IPS-20b (cell line): ENCODE data around the gene RPTOR.

Experiments
- H3K27ac ChIP-seq: one replicate; pipeline ENCODE4 v1.5.1; 2013; ENCODE audit warnings: low read length
- H3K27me3 ChIP-seq: 2 replicates; pipeline ENCODE4 v1.6.1; 2013; ENCODE audit warnings: mild to moderate bottlenecking, low read length, inconsistent platforms; ENCODE audit not compliant: insufficient read depth
- H3K36me3 ChIP-seq: 2 replicates; pipeline ENCODE4 v1.6.1; 2013; ENCODE audit warnings: low read depth, mild to moderate bottlenecking, inconsistent platforms, low read length, moderate library complexity; ENCODE audit not compliant: insufficient read depth
- H3K4me1 ChIP-seq: 2 replicates; pipeline ENCODE4 v1.6.1; 2013; ENCODE audit warnings: mild to moderate bottlenecking, control low read depth, inconsistent platforms, low read length, moderate library complexity; ENCODE audit not compliant: insufficient read depth
- H3K4me3 ChIP-seq: 2 replicates; pipeline ENCODE4 v1.5.1; 2013; ENCODE audit warnings: mild to moderate bottlenecking, low read length, inconsistent platforms
- H3K9ac ChIP-seq: 2 replicates; pipeline ENCODE4 v1.6.1; 2013; ENCODE audit warnings: low read depth, mild to moderate bottlenecking, inconsistent platforms, low read length, moderate library complexity
- H3K9me3 ChIP-seq: 2 replicates; pipeline ENCODE4 v1.6.1; 2013; ENCODE audit warnings: mild to moderate bottlenecking, low read depth, low read length, inconsistent platforms; ENCODE audit not compliant: insufficient read depth

Gene RPTOR

DNA sequence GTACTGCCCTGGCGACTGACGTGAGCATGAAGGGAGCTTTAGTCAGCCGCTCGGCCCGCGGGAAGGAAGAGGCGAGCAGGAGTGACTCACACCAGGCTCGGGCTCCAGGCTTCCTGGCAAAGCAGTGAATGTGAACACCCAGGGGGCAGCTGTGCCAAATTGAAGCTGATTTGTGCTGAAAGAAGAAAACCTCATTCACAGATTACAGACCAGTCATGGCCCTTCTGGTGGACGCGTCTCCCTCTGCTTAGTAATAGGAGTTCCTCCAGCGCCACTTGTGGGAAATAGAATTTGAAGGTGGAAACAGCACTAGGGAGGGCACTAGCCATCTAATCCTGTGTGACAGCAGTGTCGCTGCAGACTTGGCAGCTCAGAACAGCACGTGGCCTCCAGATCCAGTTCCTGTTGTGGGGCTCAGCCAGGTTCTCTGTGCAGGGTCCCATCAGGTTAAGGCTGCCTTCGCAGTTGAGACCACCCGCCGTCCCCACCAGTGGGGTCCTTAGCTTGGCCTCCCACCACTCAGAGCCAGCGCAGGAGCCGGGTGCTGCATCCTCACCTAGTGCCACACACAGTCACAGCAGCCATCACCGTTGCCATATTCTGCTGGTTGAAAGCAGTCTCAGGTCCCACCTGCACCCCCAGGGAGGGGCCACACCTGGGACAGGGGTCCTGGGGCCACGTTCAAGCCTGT lies 282.5 kb downstream of the RPTOR start:
- no peaks in the 10 kb centered on the region for H3K9me3 ChIP-seq
- peak overlapping the region; percentile 41; the same call in 1 of the 2 replicates for H3K4me3 ChIP-seq
- H3K27me3 ChIP-seq, result peaks cover 5% of the 10 kb centered on the region; the same call in 1 of the 2 replicates
- H3K9ac ChIP-seq, result no peak overlapping the region
- H3K36me3 ChIP-seq, result 0 out of 2 replicates have a peak, but pooled peaks cover 7% of the 10 kb centered on the region
- peaks cover 22% of the 10 kb centered on the region for H3K4me1 ChIP-seq
- no peak overlapping the region for H3K27ac ChIP-seq

DNA sequence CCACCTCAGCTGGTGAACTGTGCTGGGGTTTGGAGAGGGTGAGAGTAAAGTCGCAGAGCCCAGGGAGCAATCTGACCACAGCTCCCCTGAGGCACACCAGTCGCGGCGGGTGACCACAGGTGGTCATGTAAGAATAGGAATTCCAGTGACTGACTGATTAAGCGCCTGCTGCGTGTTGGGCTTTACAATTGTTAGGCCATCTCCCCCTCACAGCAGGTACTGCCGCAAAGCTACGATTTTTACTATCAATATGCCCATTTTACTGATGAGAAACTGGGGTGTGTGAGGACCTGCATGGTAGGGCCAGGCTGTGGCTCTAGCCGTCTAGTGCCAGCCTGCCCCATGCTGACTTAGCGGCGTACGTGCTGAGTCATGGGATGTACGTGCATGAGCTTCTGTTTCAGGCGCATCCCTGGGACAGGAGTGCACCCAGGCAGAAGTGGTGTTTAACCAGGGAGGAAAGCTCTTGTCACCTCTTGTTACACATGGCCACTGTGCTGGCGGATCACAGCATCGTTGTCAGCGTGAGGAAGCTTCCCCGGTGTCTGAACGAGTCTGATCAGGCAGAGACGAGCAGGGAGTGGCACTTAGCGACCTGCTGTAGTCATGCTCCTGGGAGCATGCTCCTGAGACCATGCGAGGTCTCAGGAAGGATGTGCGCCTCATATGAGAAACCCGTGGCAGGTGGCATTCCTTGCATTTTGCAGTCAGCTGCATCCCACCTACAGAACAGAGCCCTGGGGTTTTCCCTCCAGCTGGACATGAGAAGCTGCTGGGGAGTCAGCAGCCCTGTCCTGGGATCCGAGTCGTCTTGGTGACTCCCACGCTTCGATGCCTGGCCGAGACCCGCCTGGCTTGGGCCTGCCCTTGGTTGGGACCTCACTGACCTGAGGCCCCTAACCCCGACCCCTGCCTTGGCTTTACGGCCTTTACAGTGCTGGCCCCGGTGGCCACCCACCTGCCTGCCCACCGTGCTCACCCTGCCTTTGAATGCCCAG lies 283.3 kb downstream of the RPTOR start:
- Histone ChIP-seq H3K4me3 (peak overlapping the region; percentile 41), H3K27ac (no peak overlapping the region), H3K27me3 (peaks cover 5% of the 10 kb centered on the region; the same call in 1 of the 2 replicates), H3K4me1 (peaks cover 28% of the 10 kb centered on the region), H3K36me3 (no peaks in the 10 kb centered on the region), H3K9me3 (no peaks in the 10 kb centered on the region), H3K9ac (no peak overlapping the region)

DNA sequence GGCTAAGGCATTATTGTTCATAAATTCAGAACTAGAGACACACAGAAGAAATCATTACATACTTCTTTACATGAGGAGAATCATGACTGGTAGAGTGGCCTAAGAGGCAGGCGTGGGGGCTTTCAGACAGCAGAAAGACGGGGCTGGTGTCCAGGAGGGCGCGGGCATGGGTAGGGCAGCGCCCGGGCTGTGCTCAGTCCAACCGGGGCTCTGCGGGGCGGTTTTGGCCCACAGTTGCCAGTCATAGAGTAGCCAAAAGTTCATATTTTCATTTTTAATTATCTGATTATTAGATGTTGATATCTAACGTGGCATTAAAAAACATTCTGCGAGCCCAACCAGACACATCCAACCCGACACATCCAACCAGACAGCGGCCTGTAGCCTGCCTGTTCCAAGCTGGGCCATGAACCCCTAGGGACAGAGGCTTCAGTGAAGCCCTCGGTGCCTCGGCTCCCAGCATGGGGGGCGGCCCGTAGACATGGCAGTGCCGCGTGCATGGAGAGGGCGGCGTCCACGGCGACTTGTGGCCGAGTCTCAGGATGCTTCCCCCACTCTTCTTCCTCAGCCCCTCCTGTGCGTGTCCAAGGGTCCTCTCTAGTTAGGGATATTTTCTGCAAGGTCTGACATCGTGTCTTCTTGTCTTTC lies 284.7 kb downstream of the RPTOR start:
- no peak overlapping the region for H3K27ac ChIP-seq
- peaks cover 5% of the 10 kb centered on the region; the same call in 1 of the 2 replicates for H3K27me3 ChIP-seq
- no peak overlapping the region for H3K9ac ChIP-seq
- no peaks in the 10 kb centered on the region for H3K36me3 ChIP-seq
- no peak overlapping the region for H3K4me3 ChIP-seq
- peaks cover 28% of the 10 kb centered on the region for H3K4me1 ChIP-seq
- no peaks in the 10 kb centered on the region for H3K9me3 ChIP-seq

DNA sequence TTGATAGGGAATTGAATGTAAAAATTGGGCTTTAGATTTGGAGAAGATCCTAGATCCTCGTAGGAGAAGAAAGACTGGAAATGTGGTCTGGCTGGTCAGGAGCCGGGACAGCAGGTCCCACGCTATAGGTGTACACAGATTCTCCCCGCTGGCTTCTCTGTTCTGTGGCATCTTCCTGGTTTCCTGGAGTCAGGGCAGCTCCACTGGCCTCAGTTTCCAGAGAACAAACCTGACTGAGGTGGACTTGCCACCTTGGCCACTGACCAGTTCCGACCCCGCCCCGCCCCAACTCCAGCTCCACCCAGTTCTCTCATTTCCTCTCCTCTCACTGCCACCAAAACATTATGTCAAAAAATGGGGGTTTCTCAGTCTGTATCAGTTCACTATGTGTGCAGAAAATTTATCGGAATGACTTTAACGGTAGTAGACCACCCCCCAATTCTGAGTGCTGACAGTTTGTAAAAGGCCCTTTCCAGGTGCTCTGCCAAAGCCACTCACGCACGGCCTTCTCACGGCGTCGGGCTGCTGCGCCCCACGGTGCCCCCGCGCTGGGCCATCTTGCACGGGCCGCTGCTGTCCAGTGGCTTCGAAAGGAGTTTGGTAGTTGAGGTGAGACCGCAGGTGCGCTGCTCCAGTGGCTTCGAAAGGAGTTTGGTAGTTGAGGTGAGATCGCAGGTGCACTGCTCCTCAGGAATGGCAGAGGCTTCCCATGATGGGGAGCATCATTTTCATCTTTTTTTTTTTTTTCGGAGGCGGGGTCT lies 285.6 kb downstream of the RPTOR start:
- Histone ChIP-seq H3K36me3 (no peaks in the 10 kb centered on the region), H3K27me3 (peaks cover 5% of the 10 kb centered on the region; the same call in 1 of the 2 replicates), H3K4me3 (no peak overlapping the region), H3K9ac (no peak overlapping the region), H3K27ac (no peak overlapping the region), H3K9me3 (no peaks in the 10 kb centered on the region), H3K4me1 (peaks cover 28% of the 10 kb centered on the region)

DNA sequence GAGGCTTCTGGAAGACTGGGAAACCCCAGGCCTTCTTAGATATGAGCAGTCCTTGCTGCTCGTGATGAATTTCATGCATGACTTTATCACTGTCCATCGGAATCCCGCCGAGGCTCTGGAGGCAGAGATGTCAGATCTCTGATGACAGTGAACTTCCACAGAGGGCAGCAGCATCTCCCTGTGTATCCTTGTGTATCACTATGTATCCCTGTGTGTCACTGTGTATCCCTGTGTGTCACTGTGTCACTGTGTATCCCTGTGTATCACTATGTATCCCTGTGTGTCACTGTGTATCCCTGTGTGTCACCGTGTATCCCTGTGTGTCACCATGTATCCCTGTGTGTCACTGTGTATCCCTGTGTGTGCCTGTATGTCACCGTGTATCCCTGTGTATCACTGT lies 286.9 kb downstream of the RPTOR start:
- Histone ChIP-seq H3K27me3 (peaks cover 5% of the 10 kb centered on the region; the same call in 1 of the 2 replicates), H3K36me3 (no peaks in the 10 kb centered on the region), H3K9me3 (no peaks in the 10 kb centered on the region), H3K4me3 (no peak overlapping the region), H3K9ac (no peak overlapping the region), H3K4me1 (peaks cover 28% of the 10 kb centered on the region), H3K27ac (no peak overlapping the region)

DNA sequence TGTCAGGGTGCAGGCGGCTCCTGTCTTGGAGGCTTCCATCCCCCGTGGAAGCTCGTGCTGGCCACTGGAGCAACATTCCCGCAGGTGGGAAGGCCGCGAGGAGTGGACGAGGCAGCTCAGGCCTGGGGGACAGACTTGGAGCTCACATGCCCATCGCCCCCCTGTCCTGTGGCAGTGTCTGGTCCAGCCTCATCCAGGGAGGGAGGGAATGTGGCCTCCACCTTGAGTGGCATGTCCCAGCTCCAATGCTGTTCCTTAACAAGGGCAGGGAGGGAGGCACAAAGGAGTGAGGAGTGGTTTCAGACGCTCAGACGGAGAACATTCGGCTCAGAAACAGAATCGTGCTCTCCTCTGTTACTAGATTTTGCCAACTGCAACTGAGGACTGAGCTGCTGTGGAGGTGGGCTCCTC lies 287.6 kb downstream of the RPTOR start:
- Histone ChIP-seq H3K9me3 (no peaks in the 10 kb centered on the region), H3K36me3 (no peaks in the 10 kb centered on the region), H3K4me3 (peak overlapping the region; percentile 53; the same call in 1 of the 2 replicates), H3K27ac (peak overlapping the region; percentile 62), H3K27me3 (peaks cover 2% of the 10 kb centered on the region; the same call in 1 of the 2 replicates), H3K4me1 (peaks cover 23% of the 10 kb centered on the region), H3K9ac (peak overlapping the region; percentile 58; the same call in 1 of the 2 replicates)

DNA sequence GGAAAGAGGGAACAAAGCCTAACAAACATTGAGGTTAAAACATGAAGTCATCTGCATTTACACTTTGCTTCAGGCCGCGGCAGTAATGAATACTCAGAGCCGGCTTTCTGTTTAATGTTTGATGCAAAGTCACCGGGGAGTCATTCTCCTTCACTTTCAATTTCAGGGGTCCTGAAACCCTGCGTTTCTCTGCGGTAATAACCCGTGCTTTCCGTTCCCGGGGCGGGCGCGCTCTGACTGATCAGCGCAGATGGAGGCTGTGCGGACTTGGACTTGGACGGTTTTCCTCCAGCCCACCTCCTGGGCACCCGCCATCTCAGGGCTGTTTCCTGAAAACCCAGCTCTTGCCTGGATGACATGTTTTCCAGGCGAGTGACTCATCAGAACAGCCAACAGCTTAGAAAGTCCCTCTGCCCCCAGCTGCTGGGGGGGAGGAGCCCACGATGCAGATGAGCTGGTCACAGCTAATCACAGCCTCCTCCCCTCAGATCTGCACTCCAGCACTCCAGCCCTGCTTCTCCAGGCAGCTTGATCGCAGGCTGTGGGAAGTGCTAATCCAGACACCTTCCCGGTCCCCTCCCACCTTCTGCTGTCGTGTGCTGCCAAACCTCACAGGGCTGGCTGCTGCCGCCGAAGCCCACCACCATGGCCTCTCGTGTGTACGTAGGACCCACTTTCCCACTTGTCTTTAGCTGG lies 288.4 kb downstream of the RPTOR start:
- Histone ChIP-seq H3K27ac (peak overlapping the region; percentile 62), H3K9ac (peak overlapping the region; percentile 58; the same call in 1 of the 2 replicates), H3K9me3 (no peaks in the 10 kb centered on the region), H3K4me3 (peak overlapping the region; percentile 53; the same call in 1 of the 2 replicates), H3K36me3 (no peaks in the 10 kb centered on the region), H3K4me1 (peaks cover 17% of the 10 kb centered on the region), H3K27me3 (no peaks in the 10 kb centered on the region; the same call in 1 of the 2 replicates)

DNA sequence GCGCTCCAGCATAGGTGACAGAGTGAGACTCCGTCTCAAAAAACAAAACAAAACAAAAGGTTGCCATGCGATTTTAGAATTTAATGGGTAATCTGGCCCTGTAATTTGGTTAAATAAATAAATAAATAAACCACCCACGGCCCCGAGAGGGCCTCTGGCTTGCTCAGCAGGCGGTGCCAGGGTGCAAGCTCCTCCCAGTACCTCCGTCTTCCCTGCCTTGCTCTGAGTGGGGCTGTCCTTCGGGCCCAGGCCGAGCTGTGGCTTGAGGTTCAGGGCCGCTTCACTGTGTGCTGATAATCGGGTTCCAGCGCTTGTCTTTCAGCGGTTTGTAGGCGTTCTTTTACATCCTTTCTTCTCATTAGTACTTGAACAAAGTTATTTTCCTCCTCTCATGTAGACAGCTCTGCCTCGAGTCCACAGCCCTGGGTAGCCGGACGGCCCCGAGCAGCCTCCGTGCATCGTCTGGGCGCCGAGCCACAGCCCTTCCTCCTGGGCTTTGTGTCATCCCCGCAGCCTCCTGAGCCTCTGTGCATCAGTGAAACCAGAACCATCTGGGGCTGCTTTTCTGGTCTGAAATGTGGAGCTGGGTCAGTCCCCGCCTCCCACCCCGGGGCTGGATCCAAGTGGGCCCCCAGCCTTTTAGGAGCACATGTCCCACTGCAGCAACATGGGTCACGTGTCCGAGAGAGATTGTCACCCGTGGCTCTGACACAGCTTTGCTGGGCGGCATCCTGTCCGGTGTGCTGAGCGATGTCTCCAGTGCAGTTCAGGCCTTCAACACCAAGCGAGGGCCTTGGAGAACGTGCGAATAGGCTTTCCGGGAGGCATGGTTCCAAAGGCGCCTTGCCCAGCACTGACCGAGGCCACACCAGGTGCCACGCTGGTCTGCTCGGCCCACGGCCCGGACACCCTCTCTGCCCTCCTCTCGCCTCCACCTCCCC lies 289.6 kb downstream of the RPTOR start:
- Histone ChIP-seq H3K27ac (no peak overlapping the region), H3K4me1 (peaks cover 9% of the 10 kb centered on the region), H3K9ac (no peak overlapping the region), H3K36me3 (no peaks in the 10 kb centered on the region), H3K27me3 (no peaks in the 10 kb centered on the region; the same call in 1 of the 2 replicates), H3K4me3 (no peak overlapping the region), H3K9me3 (no peaks in the 10 kb centered on the region)

DNA sequence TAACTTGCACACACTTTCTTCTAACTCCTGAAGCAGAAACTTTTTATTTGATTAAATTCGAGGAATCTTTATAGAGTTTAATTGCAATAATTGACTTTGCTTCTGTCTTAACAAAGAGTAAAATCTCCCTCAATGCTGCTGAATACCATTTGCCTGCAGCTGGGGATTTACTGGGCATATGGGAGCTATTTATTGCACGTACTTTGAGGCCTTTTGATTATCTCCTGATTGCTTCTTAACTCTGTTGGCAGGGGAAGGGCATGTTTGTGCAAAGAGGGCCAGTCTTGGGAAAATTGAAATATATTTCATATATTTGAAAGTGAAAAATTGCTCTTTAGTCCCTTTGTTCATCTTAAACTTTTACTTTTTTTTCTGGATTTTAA lies 290.2 kb downstream of the RPTOR start:
- H3K27me3 ChIP-seq, result no peaks in the 10 kb centered on the region; the same call in 1 of the 2 replicates
- H3K36me3 ChIP-seq, result no peaks in the 10 kb centered on the region
- H3K4me1 ChIP-seq, result peaks cover 9% of the 10 kb centered on the region
- H3K4me3 ChIP-seq, result no peak overlapping the region
- H3K27ac ChIP-seq, result no peak overlapping the region
- no peaks in the 10 kb centered on the region for H3K9me3 ChIP-seq
- H3K9ac ChIP-seq, result no peak overlapping the region
